Measurements from ENCODE around the gene DSCAM.
A peak's percentile ranks its signal among the peaks of the same experiment; 100 is the strongest.

The DSCAM gene

DNA sequence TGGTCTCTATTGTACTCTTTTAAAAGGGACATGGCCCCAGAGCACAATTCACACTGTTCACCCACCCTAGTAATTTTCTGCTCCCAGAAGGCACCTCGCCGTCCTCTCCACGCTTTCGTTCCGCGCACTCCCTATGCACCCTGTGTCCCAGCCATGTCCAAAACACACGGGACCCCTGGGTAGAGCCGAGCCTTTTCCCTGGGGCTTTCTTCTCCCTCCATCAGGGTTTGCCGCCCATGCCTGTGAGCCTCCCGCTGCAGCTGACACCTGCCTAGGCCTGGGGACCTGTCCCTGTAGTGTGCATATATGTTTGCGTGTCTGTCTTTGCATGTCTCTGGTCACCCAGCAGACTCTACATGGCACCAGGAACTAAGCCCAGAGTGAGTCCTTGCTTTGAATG is 677.0 kb downstream of the DSCAM start:
- DNase-seq (ENCODE audit: low spot score), result no peak

DNA sequence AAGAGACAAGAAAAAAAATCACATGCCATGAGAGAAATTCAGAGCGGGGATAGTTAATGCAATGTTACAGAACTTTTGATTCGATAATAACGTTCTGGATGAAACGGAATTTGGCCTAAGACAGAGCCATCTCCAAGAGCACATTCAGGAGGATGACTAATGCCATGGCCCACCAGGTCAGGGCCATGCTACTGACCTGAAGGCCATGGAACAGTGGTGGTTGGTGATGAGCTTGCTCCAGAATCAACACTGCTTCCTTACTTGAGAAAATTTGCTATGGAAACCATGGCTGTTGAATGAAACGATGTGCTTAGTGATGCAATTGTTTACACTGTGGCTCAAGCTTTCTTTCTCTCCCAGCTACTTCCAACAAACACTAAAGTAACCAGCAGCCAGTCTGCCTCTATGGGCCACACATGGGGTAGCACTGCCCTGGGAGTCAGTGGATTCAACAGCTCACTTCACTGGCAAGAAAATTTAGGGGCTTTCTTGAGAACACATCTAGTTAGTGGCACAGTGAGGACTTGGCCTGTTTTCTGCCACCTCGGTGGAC is 680.6 kb downstream of the DSCAM start:
- peak; percentile 20 for DNase-seq (ENCODE audit: low spot score)

GRCh38 chr21:40165773-40166070 is 681.2 kb downstream of the DSCAM start:
- DNase-seq (ENCODE audit: low spot score), result peak; percentile 33

GRCh38 chr21:40164905-40165772 is 681.8 kb downstream of the DSCAM start:
- no peak for DNase-seq (ENCODE audit: low spot score)

GRCh38 chr21:40162075-40162474 is 684.9 kb downstream of the DSCAM start:
- DNase-seq (ENCODE audit: low spot score), result no peak

DNA sequence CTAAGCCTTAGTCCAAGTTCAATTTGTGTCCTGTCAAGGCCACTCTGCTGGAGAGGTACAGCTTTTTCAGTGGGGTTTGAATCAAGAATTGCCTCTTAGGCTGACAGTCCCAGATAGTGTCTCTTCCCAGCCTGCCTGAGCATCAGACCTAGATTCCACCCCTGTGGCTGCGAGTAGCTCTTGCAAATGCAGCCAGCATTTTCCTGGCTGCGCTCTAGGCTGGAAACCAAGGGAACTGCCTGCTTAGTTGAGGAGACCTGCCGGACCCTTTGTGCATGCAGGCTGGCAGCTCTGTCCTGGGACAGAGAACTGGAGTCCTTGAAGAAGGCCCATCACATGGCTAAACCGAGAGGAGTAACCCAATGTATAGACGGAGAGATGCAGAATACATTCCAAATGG is 686.0 kb downstream of the DSCAM start:
- DNase-seq (ENCODE audit: low spot score), result no peak

DNA sequence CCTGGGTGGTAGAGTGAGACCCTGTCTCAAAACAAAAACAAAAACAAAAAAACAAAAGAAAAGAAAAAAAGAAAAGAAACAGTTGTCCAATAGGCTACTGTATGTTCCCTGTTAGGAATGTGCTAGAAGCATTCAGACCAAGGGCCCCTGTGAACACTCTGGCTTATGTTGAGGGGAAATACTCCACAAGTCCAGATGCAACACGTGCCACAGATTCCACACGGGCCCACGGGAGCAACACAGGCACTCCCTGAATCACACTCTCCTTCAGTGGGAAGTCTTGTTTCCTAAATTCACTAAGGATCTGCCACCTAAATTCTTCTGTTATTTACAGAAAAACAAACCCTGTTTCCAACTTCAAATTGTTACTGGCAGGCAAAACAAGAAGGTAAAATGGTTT is 688.6 kb downstream of the DSCAM start:
- DNase-seq (ENCODE audit: low spot score), result no peak

- no peak for DNase-seq (ENCODE audit: low spot score)
Observed at GRCh38 chr21:40155563-40155962, 691.4 kb downstream of the DSCAM start.

GRCh38 chr21:40153351-40153750 is 693.6 kb downstream of the DSCAM start:
- no peak for DNase-seq (ENCODE audit: low spot score)

GRCh38 chr21:40152476-40152875 is 694.5 kb downstream of the DSCAM start:
- no peak for DNase-seq (ENCODE audit: low spot score)

DNA sequence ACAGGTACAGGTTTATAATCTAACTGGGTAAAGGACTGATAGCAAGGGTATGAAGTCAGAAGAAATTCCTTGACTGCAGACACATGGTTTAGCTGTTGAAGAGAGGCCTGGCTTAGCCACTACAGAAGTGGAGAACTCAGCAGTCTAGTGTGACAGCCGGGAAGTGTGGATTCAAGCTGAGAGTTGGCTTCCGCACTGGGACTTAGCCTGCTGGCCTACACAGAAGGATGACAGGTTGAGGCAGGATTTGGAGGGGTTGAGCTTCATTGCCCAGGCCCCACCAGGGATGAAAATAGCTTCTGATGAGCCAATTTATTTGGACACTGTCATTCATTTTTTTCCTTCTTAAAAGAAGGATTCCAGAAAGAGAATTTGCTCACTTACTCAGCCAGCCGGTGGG is 695.3 kb downstream of the DSCAM start:
- no peak for DNase-seq (ENCODE audit: low spot score)

DNA sequence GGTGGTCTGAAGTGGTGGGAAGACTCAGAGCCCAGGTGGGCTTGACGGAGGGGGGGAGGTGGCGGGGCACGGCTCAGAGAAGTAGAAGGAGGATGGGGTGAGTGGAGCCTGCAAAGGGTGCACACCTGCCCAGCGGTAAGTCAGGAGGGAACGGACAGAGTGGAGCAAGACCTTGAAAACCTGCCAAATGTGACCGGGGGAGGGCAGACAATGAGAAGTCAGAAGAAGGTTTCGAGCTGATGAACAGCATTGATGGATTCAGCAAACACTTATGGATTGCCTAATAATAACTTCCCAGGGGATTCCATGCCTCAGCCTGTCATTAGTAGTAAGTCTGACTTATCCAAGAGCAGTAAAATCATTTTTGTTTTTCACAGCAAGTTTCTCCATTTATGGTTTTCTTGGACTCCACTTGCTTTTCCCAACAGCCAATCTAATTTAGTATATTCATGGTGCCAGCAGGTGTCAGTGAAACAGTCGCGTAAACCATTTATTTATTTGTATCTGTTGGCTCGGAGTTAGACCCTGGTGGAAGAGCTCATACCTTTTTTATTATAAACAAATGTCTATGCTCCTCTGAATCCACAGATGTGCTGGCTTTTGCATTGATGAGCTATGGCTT is 700.6 kb downstream of the DSCAM start:
- no peak for DNase-seq (ENCODE audit: low spot score)

GRCh38 chr21:40143822-40144525 is 703.0 kb downstream of the DSCAM start:
- DNase-seq (ENCODE audit: low spot score), result peak; percentile 61

DNA sequence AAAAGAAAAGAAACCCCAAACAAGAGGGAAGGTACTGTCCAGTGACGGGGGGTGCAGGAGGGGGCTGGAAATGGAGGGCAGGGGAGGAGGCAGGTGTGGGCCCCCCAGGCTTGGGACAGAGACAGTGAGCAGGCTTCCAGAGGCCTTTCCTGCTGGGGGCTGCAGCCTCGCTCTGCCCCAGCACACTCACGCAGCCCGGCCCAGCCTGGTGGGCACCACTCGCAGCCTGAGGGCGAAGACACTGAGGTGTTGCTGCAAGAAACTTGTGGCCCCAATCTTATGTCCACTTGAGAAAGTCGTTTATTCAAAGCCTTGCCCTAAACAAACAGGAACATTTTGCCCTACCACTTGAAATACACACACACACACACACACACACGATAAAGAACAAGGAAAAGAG is 705.3 kb downstream of the DSCAM start:
- no peak for DNase-seq (ENCODE audit: low spot score)

- no peak for DNase-seq (ENCODE audit: low spot score)
Observed at GRCh38 chr21:40140675-40141074, 706.3 kb downstream of the DSCAM start.

DNA sequence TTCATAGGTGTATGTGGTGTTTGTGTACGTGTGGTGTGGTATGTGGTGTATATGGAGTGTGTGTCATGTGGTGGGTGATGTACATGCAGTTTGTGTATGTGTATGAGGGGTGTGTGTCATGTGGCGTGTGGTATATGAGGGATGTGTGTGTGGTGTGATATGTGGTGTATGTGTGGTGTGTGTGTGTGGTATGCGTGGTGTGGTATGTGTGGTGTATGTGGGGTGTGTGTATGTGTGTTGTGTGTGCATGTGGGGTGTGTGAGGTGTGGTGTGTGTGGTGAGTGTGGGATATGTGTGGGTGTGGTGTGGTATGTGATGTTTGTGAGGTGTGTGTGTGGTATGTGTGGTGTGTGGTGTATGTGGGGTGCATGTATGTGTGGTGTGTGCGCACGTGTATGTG is 707.3 kb downstream of the DSCAM start:
- DNase-seq (ENCODE audit: low spot score), result no peak

GRCh38 chr21:40136571-40136970 is 710.4 kb downstream of the DSCAM start:
- no peak for DNase-seq (ENCODE audit: low spot score)

DNA sequence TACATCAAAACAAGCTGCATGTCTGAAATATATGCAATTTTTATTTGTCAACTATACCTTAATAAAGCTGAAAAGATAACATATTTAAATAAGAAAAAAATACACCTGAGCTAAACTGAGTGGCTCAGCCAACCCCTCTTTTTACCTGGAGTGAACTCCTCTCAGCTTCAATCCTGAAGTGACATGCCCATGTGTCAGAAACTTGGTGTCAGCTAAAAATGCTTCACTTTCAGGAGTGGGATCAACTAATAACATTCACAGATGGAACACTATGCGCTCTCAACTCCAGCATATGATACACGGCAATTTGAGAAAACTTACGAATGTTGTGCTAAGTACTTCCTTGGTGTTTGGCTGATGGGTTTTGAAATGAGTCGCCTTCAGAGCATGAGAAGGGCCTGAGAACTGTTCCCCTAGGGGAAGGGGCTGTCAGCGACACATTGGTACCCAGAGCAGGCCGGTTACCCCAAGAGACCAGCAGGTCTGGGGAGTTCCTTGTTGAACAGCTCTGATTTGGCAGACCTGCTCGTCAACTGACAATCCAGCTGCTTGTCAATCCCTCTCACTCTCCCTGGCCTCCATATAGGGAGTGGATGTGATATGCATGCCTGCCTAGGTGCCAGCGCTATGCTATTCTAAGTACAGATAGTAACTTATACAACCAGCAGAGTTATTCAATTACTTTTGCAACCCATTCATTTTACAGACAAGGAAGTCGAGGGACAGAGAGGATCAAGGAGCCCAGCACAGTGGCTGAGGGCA is 712.0 kb downstream of the DSCAM start:
- no peak for DNase-seq (ENCODE audit: low spot score)

- no peak for DNase-seq (ENCODE audit: low spot score)
Observed at GRCh38 chr21:40130476-40130875, 716.5 kb downstream of the DSCAM start.

- no peak for DNase-seq (ENCODE audit: low spot score)
Observed at GRCh38 chr21:40129809-40130208, 717.1 kb downstream of the DSCAM start.

DNA sequence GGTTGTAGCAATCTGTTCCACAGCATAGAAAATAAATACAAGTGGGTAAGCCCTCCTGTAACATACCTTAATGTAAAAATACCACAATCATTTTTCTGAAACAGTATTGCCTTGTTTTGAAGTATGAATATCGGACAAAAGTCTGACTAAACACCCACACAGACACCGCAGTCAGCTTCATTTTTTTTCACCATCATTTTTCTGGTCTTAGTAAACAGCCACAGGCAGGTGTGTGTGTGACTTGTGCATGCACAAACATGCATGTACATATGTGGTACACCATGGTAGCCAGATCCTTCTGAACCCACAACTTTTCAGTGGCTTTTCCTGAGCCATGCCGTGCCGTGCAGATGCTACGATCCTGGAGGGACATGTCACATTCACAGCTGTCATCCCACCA is 718.1 kb downstream of the DSCAM start:
- no peak for DNase-seq (ENCODE audit: low spot score)

DNA sequence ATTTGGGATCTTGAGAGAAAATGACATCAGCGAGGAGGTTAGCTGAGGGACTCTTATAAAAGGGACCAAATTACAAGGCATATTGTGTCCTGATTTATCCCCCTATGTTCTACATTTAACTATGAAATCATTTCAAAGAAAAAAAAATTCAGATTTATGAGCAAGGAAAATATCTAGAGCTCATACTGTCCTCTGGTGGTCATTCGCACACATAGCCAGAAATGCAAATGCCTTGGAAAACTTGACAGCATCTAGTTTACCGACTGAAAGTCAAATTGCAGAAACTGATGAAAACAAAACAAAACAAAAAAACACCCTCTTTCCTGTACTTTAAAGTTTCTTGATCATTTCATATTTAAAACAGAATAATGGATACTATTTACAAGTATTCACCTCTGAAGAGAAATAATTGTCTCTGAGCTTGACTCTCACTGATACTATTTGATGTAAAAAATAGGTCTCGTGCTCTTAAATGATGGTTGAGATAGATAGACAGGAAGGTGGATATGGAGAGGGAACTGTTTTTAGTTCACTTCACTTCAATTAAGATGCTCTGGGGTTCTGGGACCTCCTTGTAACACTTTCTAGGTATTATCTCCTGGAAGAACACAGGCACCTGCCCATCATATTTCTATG is 725.9 kb downstream of the DSCAM start:
- DNase-seq (ENCODE audit: low spot score), result peak; percentile 29

All from iPS-NIHi11 (cell line).